ENCODE results near the gene PRDM10.
"Not testable (repeated sequence)": the region's sequence is repeated elsewhere in the genome, so short reads cannot be mapped to it uniquely, and the experiment has no call there.

The PRDM10 gene

DNA sequence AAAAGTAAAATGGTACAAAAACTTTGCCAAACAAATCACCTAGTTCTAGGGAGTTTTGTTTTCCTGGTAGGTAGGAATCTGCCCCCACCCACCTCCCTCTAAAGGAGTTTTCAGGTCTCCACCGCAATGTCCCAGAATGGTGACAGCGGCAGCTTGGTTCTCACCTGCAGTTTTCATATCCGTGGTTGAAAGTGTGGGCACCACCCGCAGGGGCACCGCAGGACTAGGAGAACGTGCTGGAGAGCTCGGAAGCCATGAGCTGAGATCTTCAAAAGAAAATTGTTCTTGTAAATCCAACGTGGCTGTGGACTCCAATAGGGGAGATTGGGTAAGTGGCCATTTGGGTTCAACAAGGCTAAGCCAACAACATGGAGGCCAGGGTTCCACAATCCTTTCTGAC, 118.1 kb downstream of the PRDM10 start:
- DNase-seq = no peak

GRCh38 chr11:129881570-129882170, 121.0 kb downstream of the PRDM10 start:
- DNase-seq = no peak

- DNase-seq = no peak
These were observed 122.3 kb downstream of the PRDM10 start for GRCh38 chr11:129880311-129880710.

DNA sequence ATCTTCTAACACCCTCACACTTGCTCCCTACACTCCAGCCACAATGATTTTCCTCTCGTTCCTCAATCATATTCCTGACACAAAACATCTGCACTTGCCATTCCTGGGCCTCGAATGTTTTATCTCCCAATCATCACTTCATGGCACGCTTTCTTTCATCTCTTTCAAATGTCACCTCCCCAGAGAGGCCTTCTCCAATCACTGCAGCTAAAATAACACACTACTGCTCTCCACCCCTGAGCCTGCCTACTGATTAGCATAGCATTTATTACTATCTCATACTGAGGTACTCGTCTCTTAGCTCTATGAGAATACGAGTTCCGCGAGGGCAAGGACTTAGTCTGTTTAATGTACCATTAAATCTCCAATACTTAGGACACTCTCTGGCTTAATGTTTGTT, 130.7 kb downstream of the PRDM10 start:
- DNase-seq = no peak

DNA sequence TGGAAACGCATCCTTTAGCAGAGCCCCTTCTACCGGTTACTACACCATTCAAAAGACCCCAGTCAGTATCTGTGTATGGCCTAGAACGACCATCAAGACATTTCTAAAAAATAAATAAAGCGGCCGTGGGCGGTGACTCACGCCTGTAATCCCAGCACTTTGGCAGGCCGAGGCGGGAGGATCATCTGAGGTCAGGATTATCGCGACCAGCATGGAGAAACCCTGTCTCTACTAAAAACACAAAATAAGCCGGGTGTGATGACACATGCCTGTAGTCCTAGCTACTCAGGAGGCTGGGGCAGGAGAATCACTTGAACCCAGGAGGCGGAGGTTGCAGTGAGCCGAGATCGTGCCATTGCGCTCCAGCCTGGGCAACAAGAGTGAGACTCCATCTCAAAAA, 134.0 kb downstream of the PRDM10 start:
- DNase-seq = not testable (repeated sequence)

GRCh38 chr11:129866311-129866710, 136.3 kb downstream of the PRDM10 start:
- no peak for DNase-seq

- no peak for DNase-seq
These were observed 136.9 kb downstream of the PRDM10 start for GRCh38 chr11:129865701-129866100.

- DNase-seq = no peak
These were observed 137.8 kb downstream of the PRDM10 start for GRCh38 chr11:129864811-129865210.

- no peak for DNase-seq
These were observed 140.7 kb downstream of the PRDM10 start for GRCh38 chr11:129861702-129862522.

DNA sequence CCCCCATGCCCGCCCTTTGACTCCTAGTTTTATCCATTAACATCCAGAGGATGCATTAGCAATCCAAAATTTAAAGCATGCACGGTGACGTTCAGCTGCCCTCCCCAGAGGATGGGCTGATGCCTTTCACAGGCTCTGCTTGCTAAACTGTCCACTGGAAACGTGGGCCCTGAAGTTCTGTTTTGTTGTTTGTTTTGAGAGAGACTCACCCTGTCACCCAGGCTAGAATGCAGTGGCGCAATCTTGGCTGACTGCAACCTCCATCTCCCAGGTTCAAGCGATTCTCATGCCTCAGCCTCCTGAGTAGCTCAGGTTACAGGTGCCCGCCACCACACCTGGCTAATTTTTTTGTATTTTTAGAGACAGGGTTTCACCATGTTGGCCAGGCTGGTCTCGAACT, 146.6 kb downstream of the PRDM10 start:
- no peak for DNase-seq

GRCh38 chr11:129855086-129855485, 147.5 kb downstream of the PRDM10 start:
- no peak for DNase-seq

DNA sequence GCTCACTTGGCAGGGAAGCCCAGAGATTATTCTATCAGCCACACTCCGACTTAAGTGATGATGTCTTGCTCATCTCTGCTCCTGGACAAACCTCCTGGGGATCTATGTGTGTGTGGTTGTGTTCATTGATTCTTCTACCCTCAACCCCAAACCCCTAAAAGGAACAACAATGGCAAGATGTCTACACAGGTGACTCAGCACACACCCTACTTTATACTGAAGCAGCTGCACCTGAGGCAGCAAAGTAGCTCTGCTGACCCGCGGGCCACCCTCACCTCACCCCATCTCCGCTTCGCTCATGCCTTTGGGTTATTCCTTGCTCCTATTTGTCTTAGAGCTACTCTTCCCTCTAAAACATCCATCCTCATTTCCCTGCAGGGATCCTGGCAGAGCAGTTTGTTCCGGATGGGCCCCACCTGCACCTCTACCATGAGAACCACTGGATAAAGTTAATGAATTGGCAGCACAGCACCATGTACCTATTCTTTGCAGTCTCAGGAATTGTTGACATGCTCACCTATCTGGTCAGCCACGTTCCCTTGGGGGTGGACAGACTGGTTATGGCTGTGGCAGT, 148.3 kb downstream of the PRDM10 start:
- no peak for DNase-seq

DNA sequence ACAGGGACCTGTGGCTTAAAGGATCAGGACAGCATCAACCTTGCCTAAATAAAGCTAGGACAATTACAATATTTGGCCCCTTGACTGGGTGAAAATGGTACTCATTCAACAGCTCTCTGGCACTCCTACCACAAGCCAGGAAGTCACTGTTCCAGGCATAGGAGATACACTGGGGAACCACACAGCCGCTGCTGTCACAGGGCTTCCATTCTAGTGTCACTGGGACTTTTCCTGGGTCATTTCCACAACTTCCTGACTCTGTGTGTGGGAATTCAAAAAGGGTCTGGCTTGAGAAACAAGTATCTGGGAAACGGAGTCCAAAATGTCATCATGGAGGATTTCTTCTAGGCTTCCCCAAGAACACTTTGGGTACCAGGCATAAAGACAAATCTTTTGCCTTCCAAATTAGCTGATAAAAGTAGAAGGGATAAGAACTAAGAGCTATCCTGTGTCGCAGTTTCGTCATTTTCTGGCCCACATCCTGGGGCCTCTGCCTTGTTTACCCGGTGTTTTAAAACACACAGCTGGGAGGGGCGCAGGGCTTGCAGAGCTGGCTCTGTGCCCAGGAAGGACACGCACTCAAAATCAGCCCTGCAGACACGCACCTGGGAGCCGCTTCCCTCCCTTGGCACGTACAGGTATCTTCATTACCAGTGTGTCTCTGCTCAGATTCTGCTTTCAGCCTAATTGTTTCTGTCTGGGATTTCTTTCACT, 149.0 kb downstream of the PRDM10 start:
- DNase-seq = no peak

- no peak for DNase-seq
These were observed 150.4 kb downstream of the PRDM10 start for GRCh38 chr11:129852125-129852740.
